Astrocyte (in vitro differentiated cells and primary cell): Measurements from ENCODE around the gene MCF2L.

ENCODE experiments used
- EZH2 ChIP-seq: IDR thresholded peaks from 2 replicates; pipeline ENCODE4 v1.6.1; 2012; ENCODE audit warnings: mild to moderate bottlenecking, low read length, inconsistent platforms; ENCODE audit not compliant: insufficient read depth
- TF ChIP-seq, protein P1 (sequence below): IDR thresholded peaks from 2 replicates; pipeline ENCODE4 v1.5.1; 2011; ENCODE audit warnings: low read depth, mild to moderate bottlenecking, inconsistent platforms, low read length, moderate library complexity; ENCODE audit not compliant: insufficient read depth

DNA sequence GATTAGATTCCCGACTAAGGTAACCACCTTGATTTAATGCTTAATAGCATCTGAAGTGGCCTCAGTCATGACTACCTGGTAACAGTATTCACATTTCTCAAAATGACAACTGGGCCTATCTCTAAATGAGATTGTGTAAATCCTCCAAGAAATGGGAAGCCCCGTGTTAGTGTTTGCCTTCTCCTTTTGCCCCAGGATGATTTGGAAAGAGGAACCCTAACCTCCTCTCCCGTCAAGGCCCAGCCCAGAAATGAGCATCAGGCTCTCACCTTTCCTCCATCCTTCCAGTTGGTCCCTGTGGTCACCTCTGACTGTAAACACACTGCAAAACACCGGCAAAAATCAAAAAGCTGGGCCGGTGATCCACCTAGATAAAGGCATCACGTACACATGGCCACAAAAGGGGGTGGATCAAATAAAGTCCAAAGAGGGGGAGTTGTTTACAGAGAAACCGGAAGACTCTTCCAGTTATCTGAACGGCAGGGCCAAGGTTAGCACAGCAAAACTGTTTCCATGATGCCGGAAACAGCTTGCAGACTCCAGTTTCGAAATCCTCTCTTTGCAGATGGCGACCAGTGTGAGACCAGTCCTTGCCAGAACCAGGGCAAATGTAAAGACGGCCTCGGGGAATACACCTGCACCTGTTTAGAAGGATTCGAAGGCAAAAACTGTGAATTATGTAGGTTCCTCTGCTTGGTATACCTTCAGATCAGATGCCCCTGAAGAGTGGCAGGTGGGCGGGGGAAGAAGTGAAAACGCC is 170.0 kb downstream of the MCF2L start:
- TF ChIP-seq, protein P1, sequence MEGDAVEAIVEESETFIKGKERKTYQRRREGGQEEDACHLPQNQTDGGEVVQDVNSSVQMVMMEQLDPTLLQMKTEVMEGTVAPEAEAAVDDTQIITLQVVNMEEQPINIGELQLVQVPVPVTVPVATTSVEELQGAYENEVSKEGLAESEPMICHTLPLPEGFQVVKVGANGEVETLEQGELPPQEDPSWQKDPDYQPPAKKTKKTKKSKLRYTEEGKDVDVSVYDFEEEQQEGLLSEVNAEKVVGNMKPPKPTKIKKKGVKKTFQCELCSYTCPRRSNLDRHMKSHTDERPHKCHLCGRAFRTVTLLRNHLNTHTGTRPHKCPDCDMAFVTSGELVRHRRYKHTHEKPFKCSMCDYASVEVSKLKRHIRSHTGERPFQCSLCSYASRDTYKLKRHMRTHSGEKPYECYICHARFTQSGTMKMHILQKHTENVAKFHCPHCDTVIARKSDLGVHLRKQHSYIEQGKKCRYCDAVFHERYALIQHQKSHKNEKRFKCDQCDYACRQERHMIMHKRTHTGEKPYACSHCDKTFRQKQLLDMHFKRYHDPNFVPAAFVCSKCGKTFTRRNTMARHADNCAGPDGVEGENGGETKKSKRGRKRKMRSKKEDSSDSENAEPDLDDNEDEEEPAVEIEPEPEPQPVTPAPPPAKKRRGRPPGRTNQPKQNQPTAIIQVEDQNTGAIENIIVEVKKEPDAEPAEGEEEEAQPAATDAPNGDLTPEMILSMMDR = no peak
- no peak for TF ChIP-seq EZH2
